Central memory CD8-positive, alpha-beta T cell (primary cell): ENCODE data around the gene LRP1B.

Source experiments
- ATAC-seq: fragments of 150-1000 bp; cut with Tn5 transposase; replicated peaks from 2 replicates; pipeline ENCODE4 v1.10.0; 2022; ENCODE audit warnings: mild to moderate bottlenecking, moderate FRiP score, moderate number of reproducible peaks; ENCODE audit not compliant: poor library complexity, severe bottlenecking; ENCODE audit errors: extremely low read depth
- DNase-seq, 2 donors: peaks; one replicate each; pipeline ENCODE4 v3.0.0; 2021; ENCODE audit warnings: low spot score in 2 of 2
- H3K27ac Mint-ChIP-seq: one replicate; pipeline ENCODE4 v1.8.0; 2022; ENCODE audit warnings: low read depth, mild to moderate bottlenecking, moderate library complexity, mixed read lengths
- H3K27me3 Mint-ChIP-seq: one replicate; pipeline ENCODE4 v1.8.0; 2022; ENCODE audit warnings: mixed read lengths
- H3K36me3 Mint-ChIP-seq: one replicate; pipeline ENCODE4 v1.8.0; 2022; ENCODE audit warnings: mild to moderate bottlenecking, moderate library complexity, mixed read lengths; ENCODE audit not compliant: insufficient read depth
- H3K4me1 Mint-ChIP-seq: one replicate; pipeline ENCODE4 v1.8.0; 2022; ENCODE audit warnings: mixed read lengths
- H3K4me3 Mint-ChIP-seq: one replicate; pipeline ENCODE4 v1.8.0; 2022; ENCODE audit warnings: mild to moderate bottlenecking, moderate library complexity, mixed read lengths
- H3K9me3 Mint-ChIP-seq: one replicate; pipeline ENCODE4 v1.8.0; 2022; ENCODE audit warnings: mixed read lengths

LRP1B gene

GRCh38 chr2:141814150-141814549, 316.7 kb downstream of the LRP1B start:
- Mint-ChIP-seq H3K9me3 (peaks cover 32% of the 10 kb centered on the region), H3K4me1 (no peaks in the 10 kb centered on the region)
- ATAC-seq = no peak

GRCh38 chr2:141810148-141810547, 320.7 kb downstream of the LRP1B start:
- no peak for DNase-seq
- Mint-ChIP-seq H3K9me3 (peaks cover 28% of the 10 kb centered on the region), H3K4me3 (no peak overlapping the region), H3K27ac (no peak overlapping the region), H3K27me3 (no peaks in the 10 kb centered on the region), H3K36me3 (peaks cover 2% of the 10 kb centered on the region), H3K4me1 (no peaks in the 10 kb centered on the region)
- no peak for ATAC-seq

More at GRCh38 chr2:141814150-141814549, 316.7 kb downstream of the LRP1B start:
- H3K4me3 Mint-ChIP-seq = no peak overlapping the region
- H3K36me3 Mint-ChIP-seq = peaks cover 4% of the 10 kb centered on the region
- no peak overlapping the region for H3K27ac Mint-ChIP-seq
- no peaks in the 10 kb centered on the region for H3K27me3 Mint-ChIP-seq
- no peak for DNase-seq

GRCh38 chr2:141806090-141806489, 324.7 kb downstream of the LRP1B start:
- Mint-ChIP-seq H3K27ac (no peak overlapping the region), H3K9me3 (peaks cover 19% of the 10 kb centered on the region), H3K4me1 (no peaks in the 10 kb centered on the region), H3K27me3 (no peaks in the 10 kb centered on the region), H3K4me3 (no peak overlapping the region), H3K36me3 (no peaks in the 10 kb centered on the region)
- no peak for ATAC-seq
- no peak for DNase-seq

DNA sequence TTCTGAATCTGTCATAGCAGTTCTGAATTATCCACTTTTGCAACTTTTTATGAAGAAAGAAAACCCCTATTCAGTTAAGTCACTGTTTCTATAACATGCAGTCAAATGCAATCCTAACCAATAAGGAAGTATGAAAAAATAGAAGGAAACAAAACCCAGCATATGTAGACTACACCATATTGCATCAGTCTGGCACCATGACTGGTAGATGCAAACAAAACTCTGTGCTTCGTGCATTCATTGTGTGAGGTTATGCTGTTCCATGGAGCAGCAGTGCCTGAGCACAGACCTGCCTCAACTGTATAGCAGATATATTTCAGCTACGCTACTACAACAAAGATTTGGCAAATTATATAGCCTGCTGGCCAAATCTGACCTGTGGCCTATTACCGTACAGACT, 325.5 kb downstream of the LRP1B start:
- no peak overlapping the region for H3K4me3 Mint-ChIP-seq

GRCh38 chr2:141796449-141796848, 334.4 kb downstream of the LRP1B start:
- Mint-ChIP-seq H3K4me3 (no peak overlapping the region), H3K4me1 (no peaks in the 10 kb centered on the region), H3K9me3 (no peaks in the 10 kb centered on the region), H3K36me3 (peaks cover 2% of the 10 kb centered on the region), H3K27me3 (no peaks in the 10 kb centered on the region), H3K27ac (no peak overlapping the region)
- ATAC-seq = no peak
- no peak for DNase-seq

More for the DNA sequence above, 325.5 kb downstream of the LRP1B start:
- no peak for DNase-seq
- H3K4me1 Mint-ChIP-seq = no peaks in the 10 kb centered on the region
- no peak overlapping the region for H3K27ac Mint-ChIP-seq
- H3K9me3 Mint-ChIP-seq = peaks cover 19% of the 10 kb centered on the region
- H3K36me3 Mint-ChIP-seq = no peaks in the 10 kb centered on the region
- ATAC-seq = no peak
- no peaks in the 10 kb centered on the region for H3K27me3 Mint-ChIP-seq

DNA sequence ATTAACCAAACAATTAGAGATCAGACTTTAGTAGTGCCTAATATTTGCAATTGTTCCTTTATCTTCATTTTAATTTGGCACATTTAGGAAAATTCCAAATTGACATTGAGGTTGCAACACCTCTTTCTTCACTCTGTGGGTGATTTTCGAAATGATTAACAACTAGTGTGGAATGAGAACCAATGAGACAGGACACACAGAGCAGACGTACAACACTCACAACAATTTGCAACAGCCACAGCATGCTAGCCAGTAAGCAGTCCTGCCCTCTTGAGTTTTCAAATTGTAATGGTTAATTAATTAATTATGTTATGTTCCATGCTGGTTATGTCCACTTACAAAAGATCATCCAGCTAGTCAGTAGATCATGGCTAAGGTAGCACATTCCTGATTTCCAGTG, 339.3 kb downstream of the LRP1B start:
- no peaks in the 10 kb centered on the region for H3K4me1 Mint-ChIP-seq
- H3K27me3 Mint-ChIP-seq = no peaks in the 10 kb centered on the region
- H3K27ac Mint-ChIP-seq = no peak overlapping the region
- no peaks in the 10 kb centered on the region for H3K9me3 Mint-ChIP-seq
- no peak overlapping the region for H3K4me3 Mint-ChIP-seq
- DNase-seq (no peak), ATAC-seq (no peak)
- no peaks in the 10 kb centered on the region for H3K36me3 Mint-ChIP-seq

GRCh38 chr2:141782574-141782973, 348.2 kb downstream of the LRP1B start:
- no peaks in the 10 kb centered on the region for H3K36me3 Mint-ChIP-seq
- DNase-seq (no peak), ATAC-seq (no peak)
- no peak overlapping the region for H3K27ac Mint-ChIP-seq
- no peaks in the 10 kb centered on the region for H3K4me1 Mint-ChIP-seq
- H3K9me3 Mint-ChIP-seq = no peaks in the 10 kb centered on the region
- no peaks in the 10 kb centered on the region for H3K27me3 Mint-ChIP-seq
- H3K4me3 Mint-ChIP-seq = no peak overlapping the region

GRCh38 chr2:141778315-141778835, 352.4 kb downstream of the LRP1B start:
- no peaks in the 10 kb centered on the region for H3K27me3 Mint-ChIP-seq
- ATAC-seq = no peak
- H3K4me3 Mint-ChIP-seq = no peak overlapping the region
- no peaks in the 10 kb centered on the region for H3K36me3 Mint-ChIP-seq
- DNase-seq = no peak
- H3K4me1 Mint-ChIP-seq = no peaks in the 10 kb centered on the region
- H3K27ac Mint-ChIP-seq = no peak overlapping the region
- H3K9me3 Mint-ChIP-seq = peaks cover 21% of the 10 kb centered on the region

DNA sequence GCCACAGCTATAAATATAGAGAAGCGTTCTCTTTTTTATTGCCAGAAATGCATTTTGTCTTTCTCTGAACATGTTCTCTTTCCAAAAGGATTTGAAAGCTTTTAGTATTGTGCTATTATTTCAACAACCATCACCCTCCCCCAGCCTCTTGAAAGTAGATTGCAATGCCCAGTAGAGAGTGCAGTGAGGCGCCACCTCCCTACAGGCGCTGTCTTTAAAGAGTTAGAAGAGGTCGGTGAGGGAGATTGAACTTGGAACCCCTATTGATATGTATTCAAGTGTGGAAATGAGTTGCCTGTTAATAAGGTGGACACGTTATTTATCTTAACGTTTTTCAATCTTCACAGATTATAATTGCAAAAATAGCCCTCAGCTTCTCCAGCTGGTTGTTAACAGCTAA, 360.3 kb downstream of the LRP1B start:
- no peak overlapping the region for H3K4me3 Mint-ChIP-seq
- no peak overlapping the region for H3K27ac Mint-ChIP-seq
- peaks cover 17% of the 10 kb centered on the region for H3K9me3 Mint-ChIP-seq
- no peaks in the 10 kb centered on the region for H3K27me3 Mint-ChIP-seq
- H3K4me1 Mint-ChIP-seq = no peaks in the 10 kb centered on the region
- DNase-seq = no peak
- ATAC-seq = no peak
- H3K36me3 Mint-ChIP-seq = no peaks in the 10 kb centered on the region

DNA sequence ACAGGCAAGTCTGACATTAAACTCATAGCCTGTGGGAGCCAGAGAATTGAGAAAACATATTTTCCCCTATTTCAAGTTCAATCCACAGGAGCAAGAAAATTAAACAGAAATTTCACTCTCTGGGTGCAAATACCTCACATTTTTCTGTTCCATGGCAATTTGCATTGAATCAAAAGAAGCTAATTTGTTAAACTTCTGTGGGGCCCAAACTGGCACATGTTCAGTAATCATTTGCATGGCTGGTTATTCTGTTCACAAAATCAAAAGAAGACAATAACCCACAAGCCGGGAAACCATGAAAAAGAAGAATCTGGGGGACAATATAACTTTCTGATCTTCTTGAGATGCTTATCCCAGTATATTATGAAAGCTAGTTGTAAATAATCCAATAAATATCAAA, 363.1 kb downstream of the LRP1B start:
- Mint-ChIP-seq H3K36me3 (no peaks in the 10 kb centered on the region), H3K27ac (no peak overlapping the region), H3K27me3 (no peaks in the 10 kb centered on the region), H3K4me1 (no peaks in the 10 kb centered on the region), H3K9me3 (peaks cover 7% of the 10 kb centered on the region), H3K4me3 (no peak overlapping the region)
- ATAC-seq (no peak), DNase-seq (no peak)

DNA sequence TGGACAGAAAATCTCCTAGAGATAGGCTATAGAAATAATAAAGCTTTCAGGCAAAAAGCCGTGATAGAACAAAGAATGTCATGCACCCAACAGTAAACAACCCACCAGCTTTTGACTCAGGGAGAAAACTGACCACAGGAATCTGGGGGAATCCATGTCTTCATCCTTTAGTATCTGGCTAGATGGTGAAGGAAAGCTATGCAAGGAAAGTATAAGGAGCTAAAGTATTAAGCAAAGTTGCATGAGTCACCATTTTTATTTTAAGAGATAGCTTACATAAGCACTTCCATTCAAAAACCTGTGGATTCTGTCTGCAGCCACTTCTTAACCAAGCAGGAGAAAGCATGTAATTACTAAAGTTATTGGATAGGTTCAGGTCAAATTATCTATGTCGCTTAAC, 363.8 kb downstream of the LRP1B start:
- no peak for ATAC-seq
- Mint-ChIP-seq H3K9me3 (peaks cover 7% of the 10 kb centered on the region), H3K27ac (no peak overlapping the region), H3K4me3 (no peak overlapping the region), H3K4me1 (no peaks in the 10 kb centered on the region), H3K27me3 (no peaks in the 10 kb centered on the region), H3K36me3 (no peaks in the 10 kb centered on the region)
- no peak for DNase-seq

- H3K36me3 Mint-ChIP-seq = no peaks in the 10 kb centered on the region
- H3K27me3 Mint-ChIP-seq = no peaks in the 10 kb centered on the region
- H3K9me3 Mint-ChIP-seq = peaks cover 7% of the 10 kb centered on the region
- H3K4me1 Mint-ChIP-seq = no peaks in the 10 kb centered on the region
- no peak overlapping the region for H3K27ac Mint-ChIP-seq
- DNase-seq (no peak), ATAC-seq (no peak)
- no peak overlapping the region for H3K4me3 Mint-ChIP-seq
These were observed 364.6 kb downstream of the LRP1B start for GRCh38 chr2:141766225-141766624.

DNA sequence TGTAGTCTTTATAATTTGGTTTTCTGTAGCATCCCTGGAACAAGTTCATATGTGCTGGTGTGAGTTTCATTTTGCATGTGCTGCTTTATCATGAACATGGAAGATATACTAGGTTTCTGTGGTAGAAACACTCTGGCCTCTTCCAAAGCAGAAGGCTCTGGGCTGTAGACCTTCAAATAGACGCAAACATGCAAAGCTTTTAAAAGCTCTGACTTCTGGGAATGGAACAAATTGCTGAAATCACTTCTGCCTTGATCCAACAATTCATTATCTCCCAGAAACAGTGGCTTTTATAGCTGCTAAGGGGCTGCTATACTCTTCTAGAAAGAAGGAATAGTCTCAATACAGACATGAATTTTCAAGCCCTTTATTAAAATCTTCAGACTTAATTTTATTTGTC, 382.2 kb downstream of the LRP1B start:
- Mint-ChIP-seq H3K4me3 (no peak overlapping the region), H3K4me1 (no peaks in the 10 kb centered on the region), H3K27ac (no peak overlapping the region), H3K27me3 (no peaks in the 10 kb centered on the region), H3K9me3 (peaks cover 34% of the 10 kb centered on the region), H3K36me3 (no peaks in the 10 kb centered on the region)
- ATAC-seq (no peak), DNase-seq (no peak)

DNA sequence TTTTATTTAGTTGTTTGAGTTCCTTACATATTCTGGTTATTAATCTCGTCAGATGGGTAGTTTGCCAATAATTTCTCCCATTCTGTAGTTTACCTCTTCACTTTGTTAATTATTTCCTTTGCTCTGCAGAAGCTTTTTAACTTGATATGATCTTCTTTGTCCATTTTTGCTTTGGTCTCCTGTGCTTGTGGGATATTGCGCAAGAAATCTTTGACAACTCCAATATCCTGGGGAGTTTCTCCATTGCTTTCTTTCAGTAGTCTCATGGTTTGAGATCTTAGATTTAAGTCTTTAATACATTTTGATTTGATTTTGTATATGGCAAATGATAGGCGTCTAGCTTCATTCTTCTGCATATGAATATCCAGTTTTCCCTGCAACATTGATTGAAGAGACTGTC, 389.2 kb downstream of the LRP1B start:
- H3K27me3 Mint-ChIP-seq = no peaks in the 10 kb centered on the region
- no peak for ATAC-seq
- DNase-seq = no peak

More for the DNA sequence above, 389.2 kb downstream of the LRP1B start:
- Mint-ChIP-seq H3K36me3 (no peaks in the 10 kb centered on the region), H3K4me3 (no peak overlapping the region), H3K27ac (no peak overlapping the region), H3K4me1 (no peaks in the 10 kb centered on the region), H3K9me3 (peaks cover 38% of the 10 kb centered on the region)
